ENCODE results near the gene SCYL2.
A peak's percentile ranks its signal among the peaks of the same experiment; 100 is the strongest.
"Not testable (repeated sequence)": the region's sequence is repeated elsewhere in the genome, so short reads cannot be mapped to it uniquely, and the experiment has no call there.

The SCYL2 gene

DNA sequence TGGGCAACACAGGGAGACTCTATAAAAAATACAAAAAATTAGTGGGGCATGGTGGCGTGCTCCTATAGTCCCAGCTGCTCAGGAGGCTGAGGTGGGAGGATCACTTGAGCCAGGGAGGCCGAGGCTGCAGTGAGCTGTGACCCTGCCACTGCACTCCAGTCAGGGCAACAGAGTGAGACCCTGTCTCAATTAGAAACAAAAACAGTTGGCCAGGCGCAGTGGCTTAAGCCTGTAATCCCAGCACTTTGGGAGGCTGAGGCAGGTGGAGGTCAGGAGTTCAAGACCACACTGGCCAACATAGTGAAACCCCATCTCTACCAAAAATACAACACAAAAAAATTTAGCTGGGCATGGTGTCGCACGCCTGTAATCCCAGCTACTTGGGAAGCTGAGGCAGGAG, 1.9 kb upstream of the SCYL2 start:
- DNase-seq, result not testable (repeated sequence)

GRCh38 chr12:100265732-100266584, 1.0 kb upstream of the SCYL2 start:
- DNase-seq, result peak; percentile 51

DNA sequence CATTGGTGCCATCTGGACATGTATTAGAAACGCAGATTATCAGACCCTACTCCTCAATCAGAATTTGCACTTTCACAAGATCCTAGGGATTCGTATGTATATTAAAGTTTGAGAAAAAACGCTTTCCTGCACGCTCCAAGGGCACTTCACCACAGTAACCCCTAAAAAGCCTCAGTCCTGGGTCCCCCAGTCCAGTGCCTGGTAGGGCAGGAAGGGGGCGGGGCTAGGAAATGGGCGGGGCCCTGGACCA, 467 bp upstream of the SCYL2 start:
- no peak for DNase-seq

GRCh38 chr12:100267603-100268281, 765 bp downstream of the SCYL2 start:
- DNase-seq, result peak; percentile 26

GRCh38 chr12:100268835-100269564, 2.0 kb downstream of the SCYL2 start:
- DNase-seq, result peak; percentile 1

- DNase-seq, result no peak
Measured at GRCh38 chr12:100273782-100274181, 6.8 kb downstream of the SCYL2 start.

DNA sequence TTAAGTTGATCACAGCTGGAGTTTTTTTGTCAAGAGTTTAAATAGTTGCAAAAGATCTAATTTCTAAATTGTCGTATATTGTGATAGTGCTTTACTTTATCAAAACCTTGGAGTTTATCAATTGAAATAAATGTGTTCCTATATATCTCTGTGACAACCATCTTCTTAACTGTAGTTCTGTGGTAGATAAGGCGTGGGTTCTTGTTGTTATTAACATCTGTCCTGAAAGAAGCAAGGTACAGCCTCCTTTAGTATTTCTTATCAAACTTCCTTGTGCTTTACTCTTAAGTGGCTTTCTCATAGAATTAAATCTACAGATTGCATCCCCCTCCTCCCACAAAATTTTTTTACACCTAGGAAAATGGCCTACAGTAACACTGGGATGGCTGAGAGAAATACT, 7.3 kb downstream of the SCYL2 start:
- DNase-seq, result no peak

DNA sequence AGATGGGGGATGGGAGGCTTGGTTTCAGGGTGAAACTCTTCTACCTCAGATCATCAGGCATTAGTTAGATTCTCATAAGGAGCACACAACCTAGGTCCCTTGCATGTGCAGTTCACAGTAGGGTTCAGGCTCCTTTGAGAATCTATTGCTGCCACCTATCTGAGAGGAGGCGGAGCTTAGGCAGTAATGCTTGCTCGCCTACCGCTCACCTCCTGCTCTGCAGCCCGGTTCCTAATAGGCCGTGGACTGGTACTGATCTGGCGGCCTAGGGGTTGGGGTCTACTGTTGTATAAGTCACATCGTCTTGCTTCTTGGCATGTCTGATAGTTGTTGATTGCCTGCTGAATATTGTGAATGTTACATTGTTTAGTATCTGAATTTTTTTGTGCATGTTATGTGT, 12.2 kb downstream of the SCYL2 start:
- no peak for DNase-seq

DNA sequence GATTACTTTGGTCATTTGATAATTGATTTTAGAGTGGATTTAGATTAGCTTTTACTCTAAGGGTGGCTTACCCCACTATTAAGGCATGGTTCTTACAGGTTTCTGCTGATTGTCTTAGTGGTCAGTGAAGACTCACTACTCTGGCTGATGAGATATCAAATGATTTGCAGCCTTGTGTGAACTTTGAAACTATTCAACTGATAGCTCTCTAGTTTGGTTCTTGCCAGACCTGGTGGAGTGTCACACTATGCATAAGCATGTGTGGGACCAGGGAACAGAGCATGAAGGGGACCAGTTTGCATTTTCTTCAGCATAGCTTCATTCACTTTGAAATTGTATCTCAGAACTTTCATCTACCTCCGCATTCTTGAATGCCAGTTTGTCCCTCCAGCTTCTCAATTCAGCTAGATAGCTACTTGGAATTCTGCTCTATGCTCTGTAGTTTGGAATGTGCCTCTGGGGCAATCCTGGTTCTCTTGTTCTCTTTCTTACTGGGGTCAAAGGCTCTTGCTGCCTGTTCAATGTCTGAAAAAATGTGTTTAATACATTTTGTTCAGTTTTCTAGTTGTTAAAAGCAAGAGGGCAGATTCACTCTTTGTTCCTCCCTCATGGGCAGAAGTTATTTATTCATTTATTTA, 12.7 kb downstream of the SCYL2 start:
- no peak for DNase-seq

GRCh38 chr12:100284556-100284955, 17.6 kb downstream of the SCYL2 start:
- not testable (repeated sequence) for DNase-seq

DNA sequence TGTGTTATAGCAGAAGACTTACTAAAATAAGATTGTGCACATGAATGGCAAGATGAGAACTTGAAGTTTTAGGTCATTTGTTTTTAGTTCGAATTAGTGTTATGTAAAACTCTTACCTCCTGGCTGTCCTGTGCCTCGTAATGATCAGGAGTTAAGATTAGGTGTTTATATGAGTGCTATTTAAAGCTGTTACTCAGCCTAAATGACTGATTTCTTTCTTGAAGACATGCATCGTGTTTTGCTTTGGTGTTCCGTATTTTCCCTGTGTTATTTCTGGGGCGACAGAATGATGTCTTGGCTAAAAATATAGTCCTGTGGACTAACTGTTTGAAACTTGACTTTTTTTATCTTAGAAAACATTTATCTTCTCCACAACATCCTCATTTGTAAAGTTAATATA, 22.1 kb downstream of the SCYL2 start:
- DNase-seq, result no peak

GRCh38 chr12:100290016-100290415, 23.0 kb downstream of the SCYL2 start:
- no peak for DNase-seq

DNA sequence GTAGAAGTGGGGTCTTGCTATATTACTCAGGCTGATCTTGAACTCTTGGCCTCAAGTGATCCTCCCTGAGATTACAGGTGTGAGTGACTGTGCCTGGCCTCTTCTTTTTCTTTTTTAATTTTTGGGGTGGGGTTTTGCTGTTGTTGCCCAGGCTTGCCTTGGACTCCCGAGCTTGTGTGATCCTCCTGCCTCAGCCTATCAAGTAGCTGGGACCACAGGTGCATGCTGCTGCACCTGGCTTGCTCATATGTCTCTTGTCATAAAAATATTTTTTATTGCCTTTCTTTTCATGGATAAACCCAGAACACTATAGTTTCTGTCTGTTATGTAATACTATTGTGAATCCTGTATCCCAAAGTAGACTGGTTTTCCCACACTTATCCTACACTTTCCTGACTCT, 26.0 kb downstream of the SCYL2 start:
- no peak for DNase-seq

GRCh38 chr12:100294366-100294765, 27.4 kb downstream of the SCYL2 start:
- DNase-seq, result not testable (repeated sequence)

- DNase-seq, result peak; percentile 43
Measured at GRCh38 chr12:100295764-100296555, 29.0 kb downstream of the SCYL2 start.

DNA sequence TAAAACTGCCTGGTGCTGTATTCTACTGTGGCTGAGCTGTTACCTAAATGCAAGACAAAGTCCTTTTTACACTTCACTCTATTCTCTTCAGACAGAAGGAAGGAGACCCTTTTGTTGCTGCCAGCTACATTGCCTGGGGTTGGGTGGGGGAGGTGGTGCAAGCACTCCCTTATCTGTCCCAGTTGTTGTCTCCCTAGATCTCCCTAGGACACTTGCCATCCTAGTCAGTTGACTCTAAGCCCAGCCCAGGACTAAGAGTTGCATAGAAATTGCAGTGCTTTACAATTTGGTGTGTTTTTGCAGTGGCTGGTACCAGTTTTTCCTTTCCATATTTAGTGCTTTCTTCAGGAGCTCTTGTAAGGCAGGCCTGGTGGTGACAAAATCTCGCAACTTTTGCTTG, 35.1 kb downstream of the SCYL2 start:
- no peak for DNase-seq

DNA sequence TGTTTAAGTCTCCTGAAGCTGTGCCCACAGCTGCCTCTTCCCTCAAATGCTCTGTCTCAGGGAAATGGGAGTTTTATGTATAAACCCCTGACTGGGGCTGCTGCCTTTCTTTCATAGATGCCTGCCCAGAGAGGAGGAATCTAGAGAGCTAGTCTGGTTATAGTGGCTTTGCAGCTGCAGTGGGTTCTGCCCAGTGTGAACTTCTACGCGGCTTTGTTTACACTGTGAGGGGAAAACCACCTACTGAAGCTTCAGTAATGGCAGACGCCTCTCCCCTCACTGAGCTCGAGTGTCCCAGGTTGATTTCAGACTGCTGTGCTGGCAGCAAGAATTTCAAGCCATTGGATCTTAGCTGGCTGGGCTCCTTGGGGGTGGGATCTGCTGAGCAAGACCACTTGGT, 36.9 kb downstream of the SCYL2 start:
- no peak for DNase-seq

GRCh38 chr12:100304334-100304733, 37.4 kb downstream of the SCYL2 start:
- DNase-seq, result not testable (repeated sequence)

GRCh38 chr12:100308138-100308537, 41.2 kb downstream of the SCYL2 start:
- not testable (repeated sequence) for DNase-seq

DNA sequence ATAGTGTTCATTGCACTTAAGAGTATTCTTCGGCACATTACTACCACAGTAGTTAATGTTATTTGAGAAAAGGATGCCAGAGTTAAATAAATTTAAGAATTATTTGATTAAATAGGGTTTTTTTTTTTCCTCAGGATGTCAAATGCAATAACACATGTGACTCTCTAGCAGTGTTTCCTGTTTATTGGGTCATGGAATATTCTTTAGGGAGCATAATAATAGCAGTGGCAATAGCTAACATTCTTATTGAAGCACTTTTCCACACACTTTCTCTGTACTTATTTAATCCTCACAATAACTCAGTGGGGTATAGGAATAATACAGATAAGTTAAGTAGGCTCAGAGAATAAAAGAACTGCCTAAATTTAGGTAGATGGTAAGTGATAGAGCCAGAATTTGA, 44.3 kb downstream of the SCYL2 start:
- no peak for DNase-seq

- no peak for DNase-seq
Measured at GRCh38 chr12:100317371-100317770, 50.4 kb downstream of the SCYL2 start.

- DNase-seq, result no peak
Measured at GRCh38 chr12:100324498-100324897, 57.5 kb downstream of the SCYL2 start.

DNA sequence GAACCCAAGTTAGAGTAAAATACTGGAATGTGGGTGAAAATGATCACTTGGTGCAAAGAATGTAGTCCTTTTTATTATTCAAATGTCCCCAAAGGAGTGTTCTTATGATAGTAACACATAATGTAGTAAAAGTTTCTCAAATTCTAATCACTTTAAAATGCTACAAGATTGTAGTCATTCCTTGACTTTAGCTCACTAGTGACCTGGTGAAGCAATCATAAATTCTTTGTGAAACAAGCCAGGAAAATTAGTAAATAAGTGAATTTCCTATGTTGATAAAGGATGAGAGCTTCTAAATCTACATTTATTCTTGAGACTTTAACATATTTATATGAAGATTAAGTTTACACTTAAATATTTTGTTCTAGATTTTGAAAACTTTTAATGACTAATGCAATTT, 59.2 kb downstream of the SCYL2 start:
- DNase-seq, result no peak

All from fibroblast of skin of right quadriceps (primary cell).